GM12878 (cell line): ENCODE measurements around the gene PRRT1. TPM values are rescaled to one million over a fixed set of nuclear protein-coding genes. Genes with fewer than 3 reads are reported as not detected.
A peak's percentile ranks its signal among the peaks of the same experiment; 100 is the strongest.

Experiments
- ATAC-seq: fragments of 200-7000 bp; cut with Tn5 transposase; 3 replicates; pipeline ENCODE4 v1.9.1; 2020; ENCODE audit warnings: mild to moderate bottlenecking, moderate library complexity
- BruUV-seq: library from RNA; stranded (reverse); fragments of 400-500 nt; replicated peaks from 2 replicates; lab custom pipeline; 2021; lab: Mats Ljungman, UMichigan
- CTCF ChIA-PET: fragments of 300-600 bp; sonication (Branson Sonifier 250); formaldehyde crosslinking; extraction: SDS; loops from one replicate; lab custom pipeline; 2021; ENCODE audit warnings: inconsistent platforms; lab: Yijun Ruan, JAX
- POLR2A ChIA-PET: fragments of 350-600 bp; formaldehyde crosslinking; extraction: SDS; loops from one replicate; lab custom pipeline; 2021; ENCODE audit warnings: inconsistent platforms; lab: Charles Lee
- RAD21 ChIA-PET: fragments of 300-600 bp; sonication (Branson Sonifier 250); formaldehyde crosslinking; loops from one replicate; lab custom pipeline; 2023; ENCODE audit warnings: antibody characterized with exemption; ENCODE audit not compliant: unreplicated experiment; lab: Charles Lee
- SMC1A ChIA-PET: fragments of 300-600 bp; sonication (Branson Sonifier 250); formaldehyde crosslinking; loops from one replicate; lab custom pipeline; 2023; ENCODE audit not compliant: unreplicated experiment, uncharacterized antibody; lab: Charles Lee
- DNase-seq: peaks from one replicate; pipeline ENCODE4 v3.0.0-alpha.2; 2011; ENCODE audit warnings: low read depth, low spot score
- FAIRE-seq: peaks from 3 replicates; lab custom pipeline; 2011; peaks lifted over from hg19 to GRCh38; lab: Jason Lieb, UNC
- H2AFZ ChIP-seq: 2 replicates; pipeline ENCODE4 v1.6.0; 2011; ENCODE audit warnings: low read depth, low read length, control low read depth; ENCODE audit not compliant: control insufficient read depth
- H3K27ac ChIP-seq: 2 replicates; pipeline ENCODE4 v1.5.1; 2011; ENCODE audit warnings: control low read depth; ENCODE audit not compliant: control insufficient read depth, insufficient read depth
- H3K27me3 ChIP-seq, 2 experiments: replicated peaks in 1 of 2; 2 replicates each; pipeline versions ENCODE4 v1.6.0 to v1.6.1; 2011; ENCODE audit warnings: low read length in 1 of 2; ENCODE audit not compliant: control insufficient read depth in 2 of 2, insufficient read depth in 2 of 2
- H3K36me3 ChIP-seq, 2 experiments: 2 replicates each; pipeline ENCODE4 v1.5.1; 2011; ENCODE audit warnings: low read length in 1 of 2; ENCODE audit not compliant: control insufficient read depth in 2 of 2, insufficient read depth in 2 of 2
- H3K4me1 ChIP-seq: 2 replicates; pipeline ENCODE4 v1.6.1; 2011; ENCODE audit warnings: mild to moderate bottlenecking, low read length, moderate library complexity, mixed read lengths; ENCODE audit not compliant: control insufficient read depth, insufficient read depth
- H3K4me2 ChIP-seq: 2 replicates; pipeline ENCODE4 v1.6.0; 2011; ENCODE audit warnings: control low read depth; ENCODE audit not compliant: control insufficient read depth, insufficient read depth
- H3K4me3 ChIP-seq: fragments of 200-600 bp; sonication (generic); 2 replicates; pipeline ENCODE4 v1.5.1; 2016
- H3K79me2 ChIP-seq: 2 replicates; pipeline ENCODE4 v1.6.0; 2011; ENCODE audit warnings: low read length; ENCODE audit not compliant: control insufficient read depth, insufficient read depth
- H3K9ac ChIP-seq: 2 replicates; pipeline ENCODE4 v1.8.0; 2011; ENCODE audit warnings: low read length, control low read depth, mixed read lengths; ENCODE audit not compliant: control insufficient read depth, insufficient read depth
- H3K9me3 ChIP-seq: replicated peaks from 3 replicates; pipeline ENCODE4 v1.5.1; 2011; ENCODE audit warnings: mild to moderate bottlenecking, low read length; ENCODE audit not compliant: control insufficient read depth, insufficient read depth
- H4K20me1 ChIP-seq: 2 replicates; pipeline ENCODE4 v1.6.0; 2011; ENCODE audit not compliant: control insufficient read depth, insufficient read depth
- CBFB ChIP-seq: IDR thresholded peaks from 2 replicates; pipeline ENCODE4 v1.6.1; 2016; ENCODE audit warnings: antibody characterized with exemption, low read depth
- DPF2 ChIP-seq: fragments of 450-650 bp; IDR thresholded peaks from 2 replicates; pipeline ENCODE4 v1.6.1; 2017; ENCODE audit warnings: mild to moderate bottlenecking
- EZH2 ChIP-seq: IDR thresholded peaks from 2 replicates; pipeline ENCODE4 v1.6.1; 2012; ENCODE audit warnings: low read depth, mild to moderate bottlenecking, control low read depth, inconsistent platforms, low read length, borderline replicate concordance; ENCODE audit not compliant: control insufficient read depth
- GABPA ChIP-seq: IDR thresholded peaks from 2 replicates; pipeline ENCODE4 v1.6.1; 2014; ENCODE audit warnings: antibody characterized with exemption, low read depth, mild to moderate bottlenecking, inconsistent platforms
- MTA2 ChIP-seq: fragments of 450-650 bp; IDR thresholded peaks from 2 replicates; pipeline ENCODE4 v1.6.1; 2016; ENCODE audit warnings: low read depth, mild to moderate bottlenecking, moderate library complexity
- STAT1 ChIP-seq: fragments of 450-650 bp; conservative IDR thresholded peaks from 2 replicates; pipeline ENCODE4 v1.6.1; 2014; ENCODE audit warnings: antibody characterized with exemption, mild to moderate bottlenecking
- WGBS: methylation state at CpG from one replicate; pipeline ENCODE4 v1.1.6; 2016; ENCODE audit warnings: low lambda C conversion rate; ENCODE audit not compliant: insufficient replicate concordance, insufficient coverage; ENCODE audit errors: missing lambda C conversion rate; 5-methylcytosine and 5-hydroxymethylcytosine counted together
- in situ Hi-C: fragments of 300-500 bp; cut with MboI; formaldehyde crosslinking; loops from 9 replicates; pipeline ENCODE4 v1.14.3; 2018; ENCODE audit warnings: mixed read lengths
- intact Hi-C: fragments of 100-400 bp; cut with micrococcal nuclease; formaldehyde crosslinking; loops from one replicate; pipeline ENCODE4 v1.14.2; 2022; ENCODE audit not compliant: unreplicated experiment
- polyA plus RNA-seq, 11 experiments: library from polyadenylated mRNA; depleted of rRNA in 4 of 11; unstranded in 6 of 11; stranded (reverse) in 5 of 11; fragments of >200 nt; fragmentation: Nextera tagmentation in 4 of 11; fragmentation: Illumina TruSeq in 1 of 11; extraction: Ambion mirVana in 4 of 11; extraction: Trizol in 1 of 11; gene quantifications; 1 replicate in 1 of 11; 2 replicates in 10 of 11; pipeline versions ENCODE4 v1.2.1 to v1.2.3, GENCODE V29; 2011 to 2016; ENCODE audit warnings: inconsistent platforms in 2 of 11, missing spikeins in 2 of 11, low read depth in 1 of 11
- total RNA-seq, 4 experiments: library from RNA; depleted of rRNA in 3 of 4; stranded (reverse); fragments of >200 nt in 3 of 4; fragmentation: Illumina TruSeq in 1 of 4; extraction: Trizol in 1 of 4; gene quantifications; 2 replicates each; pipeline versions ENCODE4 v1.2.1 to v1.2.3, GENCODE V29; 2013 to 2021
- TF ChIP-seq, protein P1 (sequence below): fragments of 450-650 bp; IDR thresholded peaks from 2 replicates; pipeline ENCODE4 v1.6.1; 2018; ENCODE audit warnings: borderline replicate concordance, mild to moderate bottlenecking; ENCODE audit not compliant: partially characterized antibody

The PRRT1 gene
- total and polyA plus RNA-seq, 10 of the 15 experiments (the other 5 are each of a cell fraction or from before 2014, with no cell fraction given): 0.04 to 0.15 (median 0.10) TPM; not detected in 6

DNA sequence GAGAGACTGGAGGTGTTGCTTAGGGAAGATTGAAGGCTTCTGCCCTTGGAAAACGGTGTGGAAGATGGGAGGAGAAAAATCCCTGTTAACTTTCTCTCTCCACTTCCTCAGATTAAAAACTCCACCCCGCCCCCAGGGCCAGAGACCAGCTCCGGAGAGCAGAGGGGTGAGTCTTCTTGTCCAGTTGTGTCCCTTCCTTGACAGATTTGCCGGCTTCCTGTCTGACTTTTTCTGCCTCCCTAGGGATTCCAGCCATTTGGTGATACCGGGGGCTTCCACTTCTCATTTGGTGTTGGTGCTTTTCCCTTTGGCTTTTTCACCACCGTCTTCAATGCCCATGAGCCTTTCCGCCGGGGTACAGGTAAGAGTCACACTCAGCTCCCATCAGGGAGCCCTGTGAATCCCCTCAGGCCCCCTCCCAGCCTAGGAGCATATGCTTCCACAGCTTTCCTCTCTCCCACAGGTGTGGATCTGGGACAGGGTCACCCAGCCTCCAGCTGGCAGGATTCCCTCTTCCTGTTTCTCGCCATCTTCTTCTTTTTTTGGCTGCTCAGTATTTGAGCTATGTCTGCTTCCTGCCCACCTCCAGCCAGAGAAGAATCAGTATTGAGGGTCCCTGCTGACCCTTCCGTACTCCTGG lies 28.1 kb upstream of the PRRT1 start:
- RAD21 ChIA-PET: interaction anchor here (1.5 to 1.9 kb wide), 3 partner anchors 11 to 16 kb away, joined by 6 to 9 read pairs (median 7); partner anchors contain the start of gene GPSM3
- no peaks in the 10 kb centered on the region for H4K20me1 ChIP-seq
- DNase-seq: no peak
- intact Hi-C loops: no loop called here
- peaks cover 3 to 4% of the 10 kb centered on the region in 2 experiments; a peak in 3 of 4 replicates for H3K36me3 ChIP-seq
- BruUV-seq: no TSS peak
- in situ Hi-C loops: no loop called here
- POLR2A ChIA-PET: interaction anchor here (0.7 to 5.7 kb wide), 4 partner anchors 10 to 74 kb away, joined by 3 to 123 read pairs (median 31); partner anchors contain the start of genes ATF6B, GPSM3 and PBX2
- peak; percentile 7 for FAIRE-seq
- peaks cover 6% of the 10 kb centered on the region for H3K4me1 ChIP-seq
- CTCF ChIA-PET: interaction anchor here (0.9 to 2.2 kb wide), 3 partner anchors 11 to 51 kb away, joined by 3 to 19 read pairs (median 3); no protein-coding TSS in a partner anchor
- WGBS: 76% methylated on average over 10 of the region's 10 CpGs
- no peaks in the 10 kb centered on the region for H3K27me3 ChIP-seq
- SMC1A ChIA-PET: interaction anchor here (1.7 to 4.2 kb wide), 2 partner anchors 9 to 12 kb away, joined by 6 to 41 read pairs; partner anchors contain the start of genes GPSM3 and PBX2
- H3K9ac ChIP-seq: peak overlapping the region; percentile 91
- H3K27ac ChIP-seq: no peak overlapping the region
- peak overlapping the region; percentile 77 for H3K4me2 ChIP-seq
- no peaks in the 10 kb centered on the region for H3K9me3 ChIP-seq
- peak overlapping the region; percentile 86; the same call in 1 of the 2 replicates for H3K4me3 ChIP-seq
- TF ChIP-seq MTA2 (no peak), EZH2 (no peak), STAT1 (no peak), DPF2 (no peak), CBFB (no peak), GABPA (no peak)
- TF ChIP-seq, protein P1, sequence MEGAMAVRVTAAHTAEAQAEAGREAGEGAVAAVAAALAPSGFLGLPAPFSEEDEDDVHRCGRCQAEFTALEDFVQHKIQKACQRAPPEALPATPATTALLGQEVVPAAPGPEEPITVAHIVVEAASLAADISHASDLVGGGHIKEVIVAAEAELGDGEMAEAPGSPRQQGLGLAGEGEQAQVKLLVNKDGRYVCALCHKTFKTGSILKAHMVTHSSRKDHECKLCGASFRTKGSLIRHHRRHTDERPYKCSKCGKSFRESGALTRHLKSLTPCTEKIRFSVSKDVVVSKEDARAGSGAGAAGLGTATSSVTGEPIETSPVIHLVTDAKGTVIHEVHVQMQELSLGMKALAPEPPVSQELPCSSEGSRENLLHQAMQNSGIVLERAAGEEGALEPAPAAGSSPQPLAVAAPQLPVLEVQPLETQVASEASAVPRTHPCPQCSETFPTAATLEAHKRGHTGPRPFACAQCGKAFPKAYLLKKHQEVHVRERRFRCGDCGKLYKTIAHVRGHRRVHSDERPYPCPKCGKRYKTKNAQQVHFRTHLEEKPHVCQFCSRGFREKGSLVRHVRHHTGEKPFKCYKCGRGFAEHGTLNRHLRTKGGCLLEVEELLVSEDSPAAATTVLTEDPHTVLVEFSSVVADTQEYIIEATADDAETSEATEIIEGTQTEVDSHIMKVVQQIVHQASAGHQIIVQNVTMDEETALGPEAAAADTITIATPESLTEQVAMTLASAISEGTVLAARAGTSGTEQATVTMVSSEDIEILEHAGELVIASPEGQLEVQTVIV: no peak
- TF ChIP-seq, all 136 proteins: peak for 0
- Histone ChIP-seq H2AFZ (no peak overlapping the region), H3K79me2 (peaks cover 20% of the 10 kb centered on the region)
- no peak for ATAC-seq
